ENCODE measurements around the gene SLC34A3.
A peak's percentile ranks its signal among the peaks of the same experiment; 100 is the strongest.

The SLC34A3 gene

DNA sequence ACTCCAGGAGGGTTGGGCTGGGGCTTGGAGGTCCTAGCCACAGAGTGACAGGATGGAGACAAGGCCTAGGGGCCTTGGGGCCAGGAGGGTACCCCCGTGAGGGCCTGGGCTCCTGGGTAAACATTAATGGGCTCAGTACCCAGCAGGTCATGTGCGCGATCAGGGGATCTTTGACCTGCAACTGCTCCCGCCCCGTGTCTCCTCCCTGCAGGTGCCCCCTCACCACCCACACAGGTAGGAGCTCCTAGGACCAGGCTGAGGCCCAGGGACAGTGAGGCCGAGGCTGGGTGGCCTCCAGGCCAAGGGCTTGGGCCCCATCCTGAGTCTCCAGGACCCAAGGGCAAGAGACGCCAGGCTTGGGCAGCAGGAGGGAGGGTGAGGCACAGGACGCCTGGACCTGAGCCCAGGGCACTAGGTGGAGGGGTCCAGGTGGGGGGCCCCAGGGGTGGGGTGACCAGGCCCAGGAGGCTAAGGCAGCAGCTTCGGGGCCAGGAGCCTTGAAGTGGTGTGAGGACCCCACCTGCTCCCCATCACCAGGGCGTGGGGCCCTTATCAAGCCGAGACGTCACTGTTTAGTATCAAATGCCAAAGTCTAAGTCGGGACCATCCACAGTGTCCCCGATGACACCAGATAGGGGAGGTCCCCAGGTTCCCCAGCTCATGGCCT lies at the start of gene SLC34A3:
Gene SLC34A3, plus strand, starts transcription at position 197 of the 667 bp plus-strand sequence. CDS start 802 bp downstream, outside the sequence.
- no peak for DNase-seq

DNA sequence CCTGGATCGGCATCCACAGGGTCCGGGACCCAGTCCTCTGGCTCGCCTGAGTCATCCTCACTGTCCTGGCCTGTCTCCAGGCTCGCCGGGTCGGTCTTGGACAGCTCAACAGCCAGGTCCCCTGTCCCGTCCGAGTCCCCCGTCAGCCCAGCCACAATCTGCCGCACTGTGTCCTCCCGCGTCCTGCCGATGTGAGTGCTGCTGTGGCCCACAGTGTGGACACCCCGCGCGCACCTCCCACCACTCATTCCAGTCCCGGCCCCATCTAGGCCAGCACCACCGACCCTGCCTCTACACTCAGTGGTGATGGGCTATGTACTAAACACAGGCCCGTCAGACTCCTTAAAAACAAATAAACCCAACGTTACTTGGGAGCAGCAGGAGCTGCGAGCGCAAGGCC lies 49.0 kb upstream of the SLC34A3 start:
- DNase-seq: no peak

DNA sequence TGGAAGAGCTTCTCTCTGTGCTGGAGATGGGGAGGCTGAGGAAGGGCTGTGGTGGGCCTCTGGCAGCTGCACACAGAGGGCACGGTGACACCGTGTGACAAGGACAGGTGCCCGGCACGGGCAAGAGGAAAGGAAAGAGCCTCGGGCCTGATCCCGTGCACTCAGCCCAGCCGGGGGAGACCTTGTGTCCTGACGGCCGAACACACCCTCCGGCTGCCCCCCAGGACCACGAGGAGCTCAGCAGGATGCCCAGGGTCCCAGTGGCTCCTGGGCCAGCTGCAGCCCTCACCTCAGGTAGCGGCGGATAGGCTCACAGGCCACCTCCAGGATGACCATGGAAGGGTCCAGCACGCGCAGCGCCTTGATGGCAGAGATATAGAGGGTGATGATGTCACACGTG lies 47.9 kb upstream of the SLC34A3 start:
- no peak for DNase-seq

DNA sequence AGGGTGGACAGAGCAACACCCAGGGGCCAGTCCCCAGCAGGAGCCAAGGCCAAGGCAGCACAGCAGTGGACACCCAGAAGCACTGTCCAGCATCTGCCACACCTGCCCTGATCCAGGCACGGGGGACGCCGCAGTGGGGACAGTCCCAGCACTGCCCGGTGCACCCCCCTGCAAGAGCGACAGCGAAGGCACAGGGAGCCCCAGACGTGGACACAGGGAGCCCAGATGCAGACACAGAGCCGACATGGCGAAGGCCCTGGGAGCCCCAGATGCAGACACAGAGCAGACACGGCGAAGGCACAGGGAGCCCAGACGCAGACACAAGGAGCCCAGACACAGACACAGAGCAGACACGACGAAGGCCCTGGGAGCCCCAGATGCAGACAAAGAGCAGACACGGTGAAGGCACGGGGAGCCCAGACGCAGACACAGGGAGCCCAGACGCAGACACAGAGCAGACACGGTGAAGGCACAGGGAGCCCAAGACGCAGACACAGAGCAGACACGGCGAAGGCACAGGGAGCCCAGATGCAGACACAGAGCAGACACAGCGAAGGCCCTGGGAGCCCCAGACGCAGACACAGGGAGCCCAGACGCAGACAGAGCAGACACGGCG lies 46.6 kb upstream of the SLC34A3 start:
- no peak for DNase-seq

DNA sequence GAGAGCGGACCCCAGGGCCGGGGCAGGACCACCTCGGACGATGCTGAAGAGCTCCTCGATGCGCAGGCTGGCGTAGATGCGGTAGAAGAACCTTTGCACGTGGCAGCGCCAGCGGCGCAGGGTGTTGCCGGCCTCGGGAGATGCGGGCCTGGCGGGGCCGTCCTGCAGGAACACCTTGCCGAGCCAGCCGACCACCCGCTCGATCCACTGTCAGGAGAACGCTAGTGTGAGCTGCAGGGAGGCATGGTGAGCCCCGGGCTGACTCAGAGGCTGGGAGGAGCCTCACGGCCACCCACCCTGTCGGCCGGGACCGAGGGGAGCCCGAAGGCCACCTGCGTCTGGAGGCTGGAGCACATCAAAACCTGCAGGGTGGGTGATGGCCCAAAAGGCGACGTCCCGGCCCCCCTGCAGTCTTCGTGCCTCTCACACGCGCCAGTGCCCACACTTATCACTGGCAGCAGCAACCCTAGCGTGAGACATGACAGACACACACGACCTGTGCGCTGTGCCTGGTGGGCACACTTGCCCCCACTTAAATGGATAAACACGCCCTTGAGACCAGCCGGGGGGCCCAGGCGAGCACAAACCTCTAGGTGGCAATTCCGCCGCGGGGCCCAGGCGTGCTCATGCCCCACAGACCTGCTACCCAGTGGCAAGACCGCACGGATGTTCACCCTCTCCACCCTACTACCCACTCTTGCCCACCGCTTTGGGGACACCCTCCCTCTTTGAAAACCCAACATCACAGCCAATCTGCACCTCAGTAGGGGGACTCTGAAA lies 45.6 kb upstream of the SLC34A3 start:
- no peak for DNase-seq

DNA sequence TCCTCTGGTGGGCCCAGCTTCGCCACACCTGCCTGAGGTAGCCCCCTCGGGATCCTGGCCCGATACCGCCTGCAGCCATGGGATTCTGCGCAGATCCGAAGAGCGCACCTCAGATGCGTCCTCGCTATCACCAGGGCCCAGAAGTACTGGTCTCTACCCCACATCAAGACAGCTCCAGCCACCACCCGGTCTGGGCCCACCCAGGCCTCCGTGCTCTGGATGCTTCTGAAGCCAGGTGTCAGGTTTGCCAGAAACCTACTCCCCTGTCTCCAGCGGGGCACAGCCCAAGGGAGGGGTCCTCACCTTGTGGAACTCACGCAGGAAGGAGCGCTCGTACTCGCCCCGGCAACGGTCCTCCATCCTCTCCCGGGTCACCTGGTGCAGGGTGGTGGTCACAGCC lies 44.8 kb upstream of the SLC34A3 start:
- no peak for DNase-seq

DNA sequence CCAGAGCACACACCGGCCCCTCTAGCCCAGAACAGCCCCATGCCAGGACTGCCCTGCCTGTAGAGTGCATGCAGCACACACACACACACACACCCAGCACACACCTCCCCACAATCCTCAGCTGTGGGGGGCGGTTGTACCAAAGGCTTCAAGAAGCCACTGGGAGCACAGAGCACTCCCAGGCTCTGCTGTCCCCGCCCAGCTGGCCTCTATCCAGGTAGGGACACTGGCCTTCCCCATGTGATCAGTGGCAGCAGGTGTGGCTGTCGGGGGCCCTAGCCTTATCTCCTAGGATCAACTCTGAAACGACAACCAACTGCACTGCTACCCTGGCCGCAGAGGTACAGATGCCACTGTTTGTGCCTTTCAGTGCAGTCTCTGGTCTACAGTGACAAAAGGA lies 44.3 kb upstream of the SLC34A3 start:
- DNase-seq: no peak

DNA sequence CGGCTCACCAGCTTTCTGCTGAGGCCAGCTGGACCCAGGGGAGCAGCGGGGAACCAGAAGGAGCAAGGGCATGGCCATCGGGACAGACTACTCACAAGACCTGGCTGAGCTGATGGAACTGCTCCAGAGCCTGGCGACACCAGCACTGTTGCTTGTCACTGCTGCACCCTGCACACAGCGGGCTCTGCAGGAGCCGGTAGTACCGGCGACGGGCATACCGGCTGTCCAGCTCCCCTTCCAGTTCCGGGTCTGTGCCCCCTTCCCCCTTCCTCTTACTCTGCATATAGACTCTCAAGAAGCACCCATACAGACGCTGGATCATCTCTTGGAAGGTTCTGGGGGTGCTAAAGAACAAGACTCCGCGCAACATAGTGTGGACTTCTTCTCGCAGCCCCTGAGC lies 43.3 kb upstream of the SLC34A3 start:
- no peak for DNase-seq

DNA sequence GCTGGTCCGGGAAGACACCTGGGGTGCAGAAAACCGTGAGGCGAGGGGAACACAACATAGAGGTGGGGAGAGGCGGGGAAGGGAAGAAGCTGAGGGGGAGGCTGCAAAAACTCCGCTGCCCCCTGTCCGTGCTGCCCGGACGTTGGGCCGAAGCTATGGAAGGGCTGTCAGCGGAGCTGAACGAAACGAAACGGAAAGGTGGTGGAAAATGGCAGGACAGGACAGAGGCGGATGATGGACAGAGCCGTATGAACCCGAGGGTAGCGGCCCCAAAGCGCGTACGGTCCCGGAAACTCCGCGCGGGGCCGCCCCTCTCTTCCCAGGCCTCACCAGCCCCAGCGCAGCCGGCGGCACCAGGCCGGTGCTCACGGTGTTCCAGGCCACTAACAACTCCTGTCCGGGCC lies 42.6 kb upstream of the SLC34A3 start:
- DNase-seq: no peak

DNA sequence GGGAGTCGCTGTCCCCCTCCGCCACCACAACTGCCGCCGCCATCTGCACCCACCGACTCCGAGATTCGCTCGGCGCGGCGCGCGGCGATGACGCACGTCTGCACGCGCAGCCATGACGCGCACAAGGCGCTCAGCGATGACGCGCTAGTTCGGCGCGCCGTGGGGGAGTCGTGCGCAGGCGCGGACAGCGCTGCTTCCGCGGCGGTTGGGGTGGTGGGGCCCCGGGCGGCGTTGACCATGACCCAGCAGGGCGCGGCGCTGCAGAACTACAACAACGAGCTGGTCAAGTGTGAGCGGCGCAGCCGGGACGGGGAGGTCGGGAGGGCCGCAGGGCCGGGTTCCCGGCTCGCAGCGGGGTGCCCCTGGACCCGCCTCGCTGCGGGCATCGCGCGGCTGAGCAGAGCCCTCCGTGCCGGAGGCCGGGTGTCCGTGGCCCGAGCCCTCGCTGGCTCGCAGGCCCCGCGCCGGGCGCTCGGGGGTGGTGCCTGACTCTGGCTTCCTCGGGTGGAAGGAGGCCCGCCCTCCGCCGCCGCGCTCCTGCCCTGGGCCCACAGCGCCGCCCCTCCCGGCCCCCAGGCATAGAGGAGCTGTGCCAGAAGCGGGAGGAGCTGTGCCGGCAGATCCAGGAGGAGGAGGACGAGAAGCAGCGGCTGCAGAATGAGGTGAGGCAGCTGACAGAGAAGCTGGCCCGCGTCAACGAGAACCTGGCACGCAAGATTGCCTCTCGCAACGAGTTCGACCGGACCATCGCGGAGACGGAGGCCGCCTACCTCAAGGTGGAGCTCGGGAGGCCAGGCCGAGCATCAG lies 42.0 kb upstream of the SLC34A3 start, which contains the start of the genes ANAPC2 and SSNA1:
Gene ANAPC2, minus strand, starts transcription at position 71 of the 807 bp plus-strand sequence. Its CDS starts 28 bp downstream, at position 43.
Gene SSNA1, plus strand, starts transcription at position 187 of the 807 bp plus-strand sequence. Its CDS starts 51 bp downstream, at position 238.
- DNase-seq: peak; percentile 91

DNA sequence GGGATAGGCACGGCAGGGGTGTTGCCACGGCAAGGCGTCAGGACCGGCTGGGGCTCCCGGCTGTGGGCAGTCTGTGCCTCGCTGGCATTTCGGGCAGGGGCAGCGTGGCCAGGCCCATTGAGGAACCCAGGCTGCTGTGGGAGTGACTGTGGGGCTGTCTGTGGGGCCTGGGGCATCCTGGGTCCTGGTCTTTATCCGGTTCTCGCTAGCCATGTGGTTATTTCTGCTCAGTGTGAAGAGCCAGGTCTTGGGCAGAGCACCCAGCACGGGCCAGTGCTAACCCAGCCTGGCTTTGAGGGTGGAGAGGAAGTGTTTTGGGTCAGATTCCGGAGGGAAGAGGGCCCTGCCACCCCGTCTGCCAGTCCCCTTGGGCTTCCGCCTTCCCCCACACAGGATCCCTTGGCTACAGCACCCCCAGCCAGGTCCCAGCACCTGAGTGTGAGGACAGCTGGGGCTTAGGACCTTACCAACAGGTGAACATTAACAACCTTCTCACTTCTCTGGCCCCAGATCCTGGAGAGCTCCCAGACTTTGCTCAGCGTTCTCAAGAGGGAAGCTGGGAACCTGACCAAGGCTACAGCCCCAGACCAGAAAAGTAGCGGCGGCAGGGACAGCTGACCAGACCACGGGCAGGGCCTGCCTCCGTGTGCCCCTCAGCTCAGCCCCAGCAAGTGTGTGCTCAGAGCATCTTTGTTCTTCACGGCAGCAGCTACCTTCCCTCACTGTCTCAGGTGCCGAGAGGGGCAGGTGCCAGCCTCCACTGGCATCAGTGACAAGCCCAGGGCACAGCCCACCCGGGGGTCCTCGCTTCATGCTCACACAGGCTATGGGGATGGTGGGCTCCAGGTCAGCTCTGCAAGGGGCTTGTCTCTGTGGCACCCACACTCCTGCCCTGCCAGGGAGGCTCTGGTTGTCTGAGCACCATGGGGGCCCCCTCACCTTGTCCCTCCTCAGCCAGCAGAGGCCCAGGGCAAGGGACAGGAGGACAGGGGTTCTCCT lies 41.1 kb upstream of the SLC34A3 start:
- no peak for DNase-seq

DNA sequence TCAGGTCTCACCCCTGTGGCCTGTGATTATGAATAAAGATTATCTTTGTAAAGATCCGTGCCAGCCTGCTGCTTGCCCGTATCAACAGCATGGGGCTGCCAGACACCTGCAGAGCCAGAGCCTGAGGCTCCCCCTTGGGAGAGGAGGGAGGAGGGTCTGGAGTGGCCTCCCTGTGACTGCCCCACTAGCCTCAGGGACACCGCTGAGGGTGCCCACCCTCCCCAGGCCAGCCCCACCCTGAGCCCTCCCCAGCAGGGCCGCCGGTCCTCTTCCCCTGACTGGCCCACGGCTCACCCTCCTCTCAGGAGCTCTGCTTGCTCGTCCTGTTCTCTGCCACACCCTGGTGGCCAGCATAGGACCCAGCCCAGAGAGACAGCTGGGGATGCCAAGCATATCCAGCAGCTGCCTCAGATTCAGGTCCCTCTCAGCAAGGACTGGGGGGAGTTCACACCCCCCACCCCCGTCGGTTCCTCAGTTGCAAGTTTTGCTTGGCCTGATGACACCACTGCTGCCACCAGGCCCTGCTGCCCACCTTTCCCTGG lies 40.3 kb upstream of the SLC34A3 start:
- DNase-seq: no peak

DNA sequence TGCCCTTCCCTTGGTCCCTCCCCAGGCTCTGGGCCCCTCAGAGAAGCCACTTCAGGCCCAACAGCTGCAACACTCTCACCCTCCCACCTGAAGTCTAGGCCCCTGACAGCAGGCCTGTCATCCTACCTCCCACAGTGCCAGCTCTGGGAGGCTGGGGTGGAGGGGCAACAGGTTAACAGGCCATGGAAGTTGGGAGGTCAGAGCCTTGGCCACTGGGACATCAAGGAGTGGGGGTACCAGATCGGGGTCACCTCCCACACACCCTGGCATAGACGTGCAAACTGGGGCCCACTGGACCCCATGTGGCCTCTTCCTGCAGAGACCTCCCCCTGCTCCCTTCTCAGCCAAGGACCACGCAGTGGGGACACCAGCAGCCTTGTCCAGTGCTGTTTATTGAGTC lies 39.5 kb upstream of the SLC34A3 start:
- no peak for DNase-seq

DNA sequence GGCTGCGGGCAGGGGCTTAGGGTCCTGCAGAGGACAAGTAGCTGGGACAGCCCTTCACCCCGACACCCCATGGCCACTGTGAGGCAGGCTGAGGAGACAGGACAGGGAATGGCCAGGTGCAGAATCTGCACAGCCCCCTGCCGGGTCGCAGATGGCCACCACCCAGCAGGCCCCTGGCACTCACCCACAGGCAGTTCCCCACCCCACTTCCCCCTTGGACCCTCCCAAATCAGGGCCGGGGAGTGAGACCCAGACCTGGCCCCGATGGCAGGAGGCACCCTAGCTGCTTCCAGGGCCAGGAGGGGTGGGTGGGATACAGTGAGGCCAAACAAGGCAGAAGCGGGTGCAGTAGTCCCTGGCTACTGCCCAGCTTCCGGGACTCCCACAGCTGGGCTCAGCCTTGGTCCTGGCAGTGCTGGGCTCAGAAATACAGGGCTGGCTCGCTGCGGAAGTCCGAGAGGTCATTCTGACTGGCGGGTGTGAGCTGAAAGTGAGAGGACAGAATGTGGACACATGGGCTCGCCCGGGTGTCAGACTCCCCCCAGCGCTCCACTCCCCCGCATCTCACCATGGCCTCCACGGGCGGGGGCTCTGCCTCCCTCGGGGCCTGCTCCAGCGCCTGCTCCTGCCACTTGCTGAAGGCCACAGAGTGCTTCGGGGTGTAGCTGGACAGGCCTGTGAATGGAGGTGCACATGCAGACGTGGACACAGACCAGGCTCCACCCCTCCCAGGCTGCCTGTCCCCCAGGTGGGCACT lies 38.8 kb upstream of the SLC34A3 start:
- no peak for DNase-seq

DNA sequence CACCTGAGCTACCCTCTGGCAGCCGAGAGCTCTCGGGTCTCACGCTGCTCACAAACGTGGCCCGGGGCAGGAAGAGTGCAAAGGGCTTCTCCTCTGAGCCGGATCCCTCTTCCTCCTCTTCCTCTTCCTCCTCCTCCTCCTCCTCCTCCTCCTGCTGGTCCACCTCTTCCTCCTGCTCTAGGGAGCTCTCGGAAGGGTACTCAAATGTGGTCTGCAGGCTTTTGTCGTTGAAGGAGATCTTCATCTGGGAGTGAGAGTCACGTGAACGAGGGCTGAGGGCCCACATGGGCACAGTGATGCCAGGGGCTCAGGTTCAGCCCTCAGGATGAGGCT lies 38.3 kb upstream of the SLC34A3 start:
- no peak for DNase-seq

DNA sequence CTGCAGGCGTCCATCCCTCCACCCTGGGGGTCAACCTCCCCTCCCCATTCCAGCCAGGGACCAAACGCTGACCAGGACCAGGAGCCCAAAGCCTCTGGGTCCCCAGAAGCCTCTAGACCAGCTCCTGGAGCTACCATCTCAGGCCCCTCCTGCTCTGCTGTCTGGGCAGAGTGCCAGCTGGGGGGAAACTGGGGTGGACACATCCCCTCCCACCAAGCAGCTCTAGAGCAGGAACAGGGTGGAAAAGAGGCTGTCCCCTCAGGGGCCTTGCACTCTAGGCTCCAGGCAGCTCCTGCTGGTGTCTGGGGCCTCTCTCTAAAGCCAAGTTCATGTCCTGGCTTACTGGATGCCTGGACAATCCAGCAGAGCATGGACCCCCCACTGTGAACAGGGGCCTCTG lies 37.8 kb upstream of the SLC34A3 start:
- DNase-seq: no peak

DNA sequence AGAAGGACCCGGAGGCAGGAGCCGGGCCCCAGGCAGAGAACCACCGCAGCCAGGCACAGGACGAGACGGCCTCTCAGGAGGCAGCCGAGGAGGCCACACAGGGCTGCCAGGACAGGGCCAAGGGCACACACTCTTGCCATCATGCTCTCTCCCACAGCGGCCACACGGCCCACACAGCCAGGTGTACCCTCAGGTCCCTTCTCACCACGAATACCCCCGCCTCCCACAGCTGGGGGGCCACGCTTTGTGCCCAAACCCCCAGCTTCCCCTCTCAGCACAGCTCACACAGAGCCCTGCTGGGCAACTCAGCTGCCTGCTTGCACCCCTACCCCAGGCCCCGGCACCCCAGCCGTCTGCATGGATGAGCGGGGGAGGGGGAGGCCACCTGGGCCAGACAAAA lies 36.9 kb upstream of the SLC34A3 start:
- DNase-seq: no peak

DNA sequence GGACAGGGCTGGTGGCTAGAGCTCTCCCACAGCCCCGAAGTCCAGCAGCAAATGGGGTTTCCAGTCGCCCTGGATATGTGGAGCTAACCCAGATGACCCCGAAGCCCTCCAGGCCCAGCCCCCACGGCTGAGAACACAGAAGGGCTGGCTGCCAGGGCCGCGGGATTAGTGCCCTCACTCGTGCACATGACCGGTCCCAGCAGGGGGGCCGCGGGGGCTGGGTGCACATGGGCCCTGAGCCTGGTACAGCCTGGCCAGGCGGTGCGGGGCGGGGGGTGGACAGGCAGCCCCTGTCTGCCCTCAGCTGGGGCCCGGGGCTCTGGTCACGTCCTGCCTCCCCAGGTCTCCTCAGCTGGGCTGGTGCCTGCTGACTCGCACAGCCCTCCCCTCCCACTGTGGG lies 36.3 kb upstream of the SLC34A3 start:
- DNase-seq: no peak

DNA sequence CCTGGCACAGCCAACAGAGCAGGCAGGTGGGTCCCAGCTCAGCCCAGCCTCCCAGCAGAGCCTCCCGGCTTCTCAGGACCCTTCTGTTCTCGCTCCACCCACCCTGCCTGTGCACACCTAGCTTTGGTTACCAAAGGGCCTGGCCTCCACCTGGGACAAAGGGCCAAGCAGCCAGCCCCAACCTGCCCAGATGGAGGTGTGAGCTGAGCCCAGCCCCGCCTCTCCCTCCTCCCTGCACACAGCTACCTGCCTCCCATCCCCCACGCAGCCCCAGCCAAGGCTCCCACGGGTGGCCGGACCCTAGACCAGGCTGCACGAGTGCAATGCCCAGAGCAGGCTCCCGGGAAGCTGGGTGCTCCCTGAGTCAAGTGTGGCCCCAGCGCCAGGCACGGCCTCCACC lies 35.8 kb upstream of the SLC34A3 start:
- no peak for DNase-seq

DNA sequence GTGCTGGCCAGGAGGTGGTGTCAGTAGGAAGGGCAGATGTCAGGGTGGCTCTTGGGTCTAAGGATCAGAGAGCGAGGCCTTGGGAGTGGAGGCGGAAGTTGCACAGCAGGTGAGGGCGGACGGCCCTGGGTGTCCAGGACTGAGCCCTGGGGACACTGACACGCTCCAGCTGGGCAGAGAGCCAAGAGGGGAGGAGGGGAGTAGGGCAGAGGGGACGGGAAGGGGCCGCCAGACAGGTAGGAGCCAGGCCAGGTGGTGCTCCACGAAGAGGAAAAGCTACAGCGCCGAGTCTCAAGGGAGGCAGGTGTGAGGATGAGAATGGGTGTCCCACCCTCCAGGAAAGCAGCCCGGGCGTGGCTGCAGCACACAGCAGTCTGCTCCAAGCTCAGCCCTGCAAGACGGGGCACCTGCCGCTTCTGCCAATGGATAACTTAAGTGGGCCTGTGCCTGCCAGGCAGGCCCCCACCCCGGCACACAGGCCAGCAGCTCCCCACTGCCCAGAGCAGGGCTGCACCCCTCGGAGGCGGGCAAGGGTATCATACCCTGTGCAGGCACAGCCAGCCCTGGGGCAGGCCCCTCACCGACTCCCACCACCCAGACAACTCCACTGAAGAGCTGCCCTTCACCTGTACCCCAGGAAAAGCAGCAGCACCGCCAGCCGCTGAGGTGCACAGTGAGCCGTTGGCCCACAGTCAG lies 35.0 kb upstream of the SLC34A3 start:
- no peak for DNase-seq

Measured in EL (cell line).